CD4-positive, alpha-beta T cell treated with Interleukin-17A for 4 hours (primary cell): ENCODE results near the gene ZNF148.

ENCODE experiments used
- DNase-seq: peaks from one replicate; pipeline ENCODE4 v3.0.0-alpha.2; 2020; ENCODE audit warnings: mixed read lengths

Gene ZNF148

GRCh38 chr3:125266971-125267370 lies 108.2 kb downstream of the ZNF148 start:
- DNase-seq = no peak

- DNase-seq = no peak
These were observed 113.0 kb downstream of the ZNF148 start for GRCh38 chr3:125262161-125262560.

GRCh38 chr3:125261031-125261430 lies 114.1 kb downstream of the ZNF148 start:
- DNase-seq = no peak

DNA sequence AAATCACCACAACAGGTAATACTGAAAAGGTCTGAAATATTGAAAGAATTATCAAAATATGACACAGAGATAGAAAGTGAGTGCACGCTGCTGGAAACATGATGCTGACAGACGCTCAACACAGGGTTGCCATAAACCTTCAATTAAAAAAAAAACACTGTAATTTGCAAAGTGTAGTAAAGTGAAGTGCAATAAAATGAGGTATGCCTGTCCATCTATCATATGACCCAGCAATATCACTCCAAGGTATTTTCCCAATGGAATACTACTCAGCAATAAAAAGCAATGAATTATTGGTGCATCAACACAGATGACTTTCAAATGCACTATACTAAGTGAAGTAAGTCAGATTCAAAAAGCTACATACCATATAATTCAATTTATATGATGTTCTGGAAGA lies 115.0 kb downstream of the ZNF148 start:
- no peak for DNase-seq

- DNase-seq = no peak
These were observed 117.6 kb downstream of the ZNF148 start for GRCh38 chr3:125257536-125257935.

- no peak for DNase-seq
These were observed 118.5 kb downstream of the ZNF148 start for GRCh38 chr3:125256675-125257074.

- DNase-seq = no peak
These were observed 124.2 kb downstream of the ZNF148 start for GRCh38 chr3:125250973-125251372.

DNA sequence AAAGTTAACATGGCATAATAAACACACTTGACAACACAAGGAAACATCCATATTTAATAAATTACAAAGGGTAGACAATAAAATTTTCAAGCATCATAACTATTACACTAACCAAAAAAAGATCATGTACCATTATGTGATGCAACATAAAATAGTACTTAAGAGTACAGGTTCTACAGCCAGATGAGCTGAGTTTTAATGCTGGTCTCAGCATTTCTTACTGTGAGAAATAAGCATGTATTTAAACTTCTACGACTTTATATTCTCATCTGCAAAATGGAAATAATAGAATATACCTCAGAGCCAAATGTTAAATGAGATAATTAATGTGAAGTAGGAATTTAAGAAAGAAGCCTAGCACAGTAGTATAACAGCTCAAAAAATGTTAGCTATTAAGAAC lies 128.9 kb downstream of the ZNF148 start:
- no peak for DNase-seq

DNA sequence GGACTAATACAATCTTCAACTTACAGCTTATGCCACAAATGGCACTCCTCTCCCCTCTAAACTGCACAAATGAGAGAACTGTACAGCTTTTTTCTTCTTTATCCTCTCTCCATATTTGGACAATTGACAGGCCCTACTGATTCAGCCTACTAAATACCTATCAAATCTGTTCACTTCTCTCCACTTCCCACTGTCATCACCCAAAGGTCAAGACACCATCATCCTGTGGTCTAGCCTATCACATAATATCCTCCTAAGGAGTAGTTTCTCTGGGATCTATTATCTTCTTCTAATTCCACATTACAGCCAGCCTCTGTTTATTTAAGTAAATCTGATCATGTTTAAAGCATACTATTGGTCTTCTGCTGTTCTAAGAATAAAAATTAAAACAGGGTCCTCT lies 129.6 kb downstream of the ZNF148 start:
- DNase-seq = no peak

DNA sequence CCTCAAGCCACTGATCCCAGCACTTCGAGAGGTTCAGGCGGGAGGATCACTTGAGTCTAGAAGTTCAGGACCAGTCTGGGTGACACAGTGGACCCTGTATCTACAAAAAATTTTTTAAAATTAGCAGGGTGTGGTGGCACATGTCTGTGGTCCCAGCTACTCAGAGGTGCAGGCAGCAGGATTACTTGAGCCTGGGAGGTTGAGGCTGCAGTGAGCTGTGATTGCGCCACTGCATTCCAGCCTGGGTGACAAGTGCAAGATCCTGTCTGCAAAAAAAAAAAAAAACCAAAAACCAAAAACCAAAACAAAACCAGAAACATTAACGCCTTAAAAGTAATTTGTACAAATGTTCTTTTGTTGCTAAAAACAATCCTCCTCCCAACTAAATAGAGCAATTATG lies 134.6 kb downstream of the ZNF148 start:
- DNase-seq = no peak

- no peak for DNase-seq
These were observed 135.9 kb downstream of the ZNF148 start for GRCh38 chr3:125239266-125239665.

DNA sequence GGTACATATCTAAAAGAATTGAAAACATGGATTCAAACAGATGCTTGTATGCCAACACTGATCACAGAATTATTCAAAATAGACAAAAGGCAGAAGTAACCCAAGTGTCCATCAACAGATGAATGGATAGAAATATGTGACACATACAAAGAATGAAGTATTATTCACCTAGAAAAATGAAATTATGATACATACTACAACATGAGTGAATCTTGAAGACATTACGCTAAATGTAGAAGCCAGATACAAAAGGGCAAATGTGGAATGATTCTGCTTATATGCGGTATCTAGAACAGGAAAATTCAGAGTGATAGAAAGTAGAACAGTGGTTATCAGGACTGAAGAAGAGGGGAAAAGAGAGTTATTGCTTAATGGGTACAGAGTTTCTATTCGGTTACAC lies 136.4 kb downstream of the ZNF148 start:
- no peak for DNase-seq

GRCh38 chr3:125236331-125236903 lies 138.7 kb downstream of the ZNF148 start:
- DNase-seq = no peak

DNA sequence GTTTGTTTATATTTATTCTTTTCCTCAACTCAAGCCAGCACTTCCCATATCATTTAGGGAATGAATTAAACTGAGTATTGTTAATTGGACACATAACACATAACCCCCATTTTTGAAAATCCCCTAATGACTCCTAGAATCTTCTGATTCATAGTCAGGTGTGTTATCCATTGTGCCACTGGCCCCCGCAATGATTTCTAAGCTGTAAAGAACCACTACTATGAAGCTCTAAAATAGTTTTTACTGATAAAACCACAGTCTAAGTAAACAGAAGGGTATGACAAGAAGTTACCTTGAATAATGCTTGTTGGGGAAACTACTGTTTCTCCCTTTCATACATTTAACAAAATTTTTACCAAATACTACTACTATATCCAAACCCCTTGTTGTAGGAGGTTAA lies 140.3 kb downstream of the ZNF148 start:
- no peak for DNase-seq

DNA sequence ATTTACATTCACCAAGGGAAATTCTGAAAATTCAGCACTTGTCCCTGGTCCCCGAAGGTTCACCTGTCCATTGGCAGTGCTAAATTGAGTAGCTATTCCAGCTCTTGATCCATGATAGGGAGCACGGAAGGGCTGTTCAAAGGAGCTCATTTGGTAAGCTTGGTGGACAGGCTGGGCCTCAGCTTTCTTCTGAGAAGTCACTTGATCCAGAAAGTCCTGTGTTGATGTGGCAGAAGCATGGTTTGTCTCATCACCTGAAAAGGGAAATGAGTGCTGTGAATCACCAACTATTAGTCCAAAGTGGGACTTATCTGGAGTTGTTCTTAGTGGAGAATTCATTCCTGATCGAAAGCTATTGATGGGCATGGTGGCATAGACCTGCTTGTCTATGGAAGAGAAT lies 142.7 kb downstream of the ZNF148 start:
- no peak for DNase-seq

DNA sequence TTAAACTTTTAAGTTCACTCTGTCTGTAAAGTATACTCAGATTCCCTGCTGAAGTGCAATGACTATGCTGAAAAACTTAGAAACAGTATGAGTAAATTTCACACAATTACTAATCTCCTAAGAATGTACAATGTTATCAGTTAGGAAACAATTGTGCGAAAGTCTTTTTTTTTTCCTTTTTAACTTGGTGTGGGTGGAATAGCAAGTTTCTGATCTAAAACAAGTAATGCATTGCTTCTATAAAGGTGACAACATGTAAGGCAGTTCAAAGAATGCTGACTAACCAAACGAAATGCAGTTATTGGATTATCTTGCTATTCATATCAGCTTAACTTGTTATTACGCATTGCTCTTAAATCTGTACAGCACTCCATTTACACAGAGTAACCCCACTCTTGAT lies 143.2 kb downstream of the ZNF148 start:
- no peak for DNase-seq

GRCh38 chr3:125229707-125230106 lies 145.4 kb downstream of the ZNF148 start:
- no peak for DNase-seq

GRCh38 chr3:125229168-125229567 lies 146.0 kb downstream of the ZNF148 start:
- DNase-seq = no peak

DNA sequence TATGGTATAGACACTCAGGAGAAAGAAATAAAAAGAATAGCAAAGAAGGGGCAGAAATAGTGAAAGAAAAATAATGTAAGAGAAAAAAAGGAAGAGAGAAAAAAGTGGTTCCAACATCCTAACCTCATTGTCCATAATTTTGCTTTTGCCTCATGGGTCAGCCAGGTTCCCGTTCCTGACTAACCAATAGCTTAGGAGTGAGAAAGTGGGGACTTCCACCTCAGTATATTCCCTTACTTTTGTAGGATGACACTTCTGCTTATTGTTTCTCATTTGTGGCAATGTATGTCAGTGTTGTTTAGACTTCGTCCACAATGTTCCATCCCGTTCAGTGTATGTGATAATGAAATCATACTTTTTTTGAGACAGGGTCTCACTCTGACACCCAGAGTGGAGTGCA lies 153.3 kb downstream of the ZNF148 start:
- no peak for DNase-seq

DNA sequence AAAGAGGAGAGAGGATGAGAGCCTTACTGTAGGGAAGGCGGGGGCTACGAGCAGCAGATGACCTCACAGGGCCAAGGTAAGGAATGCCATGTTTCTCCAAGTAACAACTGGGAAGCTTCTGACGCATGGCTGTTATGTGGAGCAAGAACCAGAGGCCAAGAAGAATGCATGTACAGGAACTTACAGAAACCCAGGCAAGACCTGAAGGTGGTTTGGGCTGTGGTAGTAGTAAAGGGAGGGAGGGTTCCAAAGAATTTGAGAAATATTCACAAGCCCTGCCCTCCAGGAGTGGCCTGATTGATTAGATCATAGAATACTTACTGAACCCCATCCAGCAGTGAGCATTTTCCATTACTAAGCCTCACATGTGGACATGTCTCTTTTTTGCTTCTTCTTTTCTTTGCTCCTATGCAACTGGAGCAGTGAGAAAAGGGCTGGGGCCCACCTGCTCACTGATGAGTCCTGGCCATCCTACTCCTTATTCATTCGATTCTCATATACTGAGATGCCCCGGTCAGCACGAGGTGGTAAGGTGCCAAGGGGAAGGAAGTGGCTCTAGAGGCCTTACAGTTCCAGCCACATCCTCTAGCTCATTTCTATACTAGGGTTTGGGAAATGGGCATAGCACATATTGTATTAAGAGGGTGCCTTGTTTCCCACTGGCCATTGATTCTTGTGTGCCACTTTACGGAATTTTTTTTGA lies 154.2 kb downstream of the ZNF148 start:
- no peak for DNase-seq

GRCh38 chr3:125220183-125220582 lies 154.9 kb downstream of the ZNF148 start:
- no peak for DNase-seq

- no peak for DNase-seq
These were observed 155.8 kb downstream of the ZNF148 start for GRCh38 chr3:125219261-125219701.

DNA sequence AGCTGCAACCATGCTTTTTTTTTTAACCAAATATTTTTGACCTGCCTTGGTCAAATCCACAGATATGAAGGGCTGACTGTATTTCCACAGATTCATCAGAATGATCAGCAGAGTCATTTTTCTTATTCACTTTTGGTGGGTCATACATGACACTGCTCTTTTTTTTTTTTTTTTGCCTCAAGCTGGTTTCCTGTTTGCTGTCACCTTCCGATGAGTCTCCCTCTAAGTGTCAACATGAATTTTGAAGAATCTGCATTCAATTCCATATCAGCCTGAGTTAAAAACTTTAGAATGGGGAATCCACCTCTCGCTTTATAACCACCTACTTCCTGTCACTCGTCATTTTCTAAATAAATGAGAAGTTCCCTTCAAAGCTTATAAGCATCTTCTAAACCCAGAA lies 160.4 kb downstream of the ZNF148 start:
- no peak for DNase-seq

DNA sequence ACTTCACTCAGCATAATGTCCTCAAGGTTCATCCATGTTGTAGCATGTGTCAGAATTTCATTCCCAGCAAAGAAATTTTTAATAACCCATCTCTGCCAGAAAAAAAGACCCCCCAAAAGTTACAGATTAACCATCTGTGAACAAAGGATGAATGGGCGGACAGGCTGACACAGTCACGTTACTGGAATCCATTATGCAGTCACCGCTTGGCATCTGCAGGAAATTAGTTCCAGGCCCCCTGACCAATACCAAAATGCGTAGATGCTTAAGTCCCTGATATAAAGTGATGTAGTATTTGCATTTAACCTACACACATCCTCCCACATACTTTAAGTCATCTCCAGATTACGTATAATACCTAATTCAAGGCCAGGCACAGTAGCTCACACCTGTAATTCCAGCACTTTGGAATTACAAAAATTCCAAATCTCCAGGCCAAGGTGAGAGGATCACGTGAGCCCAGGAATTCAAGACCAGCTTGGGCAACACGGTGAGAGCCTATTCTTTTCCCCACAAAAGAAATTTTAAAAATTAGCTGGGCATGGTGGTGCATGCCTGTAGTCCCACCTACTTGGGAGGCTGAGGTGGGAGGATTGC lies 161.1 kb downstream of the ZNF148 start:
- DNase-seq = no peak

DNA sequence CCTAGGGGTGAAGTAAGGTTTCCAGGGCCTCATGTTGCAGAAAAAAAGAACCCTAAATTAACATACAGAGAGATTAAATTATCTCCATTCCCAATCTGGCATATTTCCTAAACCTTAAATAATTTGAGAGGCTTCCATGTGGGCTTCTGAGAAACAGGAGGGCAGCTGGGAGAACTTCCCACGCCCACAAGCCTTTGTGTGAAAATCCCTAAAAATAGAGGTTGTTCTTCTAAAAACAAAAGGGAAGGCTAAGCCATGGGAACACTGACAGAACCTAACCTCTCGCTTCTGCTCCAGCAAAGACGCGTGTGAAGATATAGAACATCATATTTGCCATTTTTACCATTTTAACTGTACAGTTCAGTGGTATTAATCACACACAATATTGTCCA lies 161.8 kb downstream of the ZNF148 start:
- no peak for DNase-seq
